Measurements from ENCODE around the gene NFATC2. TPM values are rescaled to one million over a fixed set of nuclear protein-coding genes. Genes with fewer than 3 reads are reported as not detected.
"Not testable (repeated sequence)": the region's sequence is repeated elsewhere in the genome, so short reads cannot be mapped to it uniquely, and the experiment has no call there.

The NFATC2 gene
- total and polyA plus RNA-seq, 9 donors: 2.2 to 9.4 (median 5.1) TPM

DNA sequence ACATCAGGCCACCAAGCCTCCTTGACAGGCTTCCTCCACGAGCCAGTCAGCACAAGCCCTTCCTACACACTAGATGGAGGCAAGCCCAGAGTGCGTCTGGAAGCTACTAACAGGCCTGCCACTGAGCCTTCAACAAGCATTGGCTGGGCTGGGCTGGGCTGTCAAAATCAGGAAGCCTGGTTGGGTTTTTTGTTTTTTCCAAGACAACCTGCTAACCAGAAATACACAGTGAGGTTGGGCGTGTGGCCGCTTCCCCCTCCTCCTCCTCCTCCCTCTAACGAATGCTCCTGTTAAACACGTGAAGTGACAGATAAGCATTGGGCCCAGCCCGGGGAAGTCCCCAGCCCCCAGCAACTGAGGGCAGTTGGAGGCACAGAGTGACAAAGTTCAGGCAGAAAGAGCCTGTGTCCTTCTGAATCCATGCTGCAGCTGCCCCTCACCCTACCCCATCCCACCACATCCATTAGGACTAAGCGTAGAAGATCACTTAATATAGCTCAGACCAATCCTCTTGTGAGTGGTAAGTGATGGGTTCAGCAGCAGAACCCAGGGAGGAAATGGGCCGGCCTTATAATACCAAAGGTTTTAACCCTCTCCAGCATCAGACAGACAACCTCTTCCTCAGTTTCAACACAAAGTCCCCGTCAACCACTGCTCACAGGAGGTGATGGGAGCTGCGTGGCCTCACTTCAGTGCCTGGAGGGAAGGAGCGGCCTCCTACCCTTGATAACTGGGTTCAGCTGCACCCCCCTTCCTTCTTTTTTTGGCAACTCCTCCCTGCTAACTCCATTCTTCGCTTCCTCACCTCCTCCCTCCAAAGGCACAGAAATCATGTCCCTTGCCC lies 1.1 kb downstream of the NFATC2 start:
- H3K36me3 ChIP-seq: no peaks in the 10 kb centered on the region
- H3K27me3 ChIP-seq: no peaks in the 10 kb centered on the region
- WGBS, 3 donors: 31 to 38% (median 34%) methylated on average over 13 of the region's 13 CpGs
- TF ChIP-seq POLR2A (IDR thresholded peaks at IDR 0.05) (no peak), EP300 (IDR thresholded peaks at IDR 0.05) (no peak)
- TF ChIP-seq, protein P1, sequence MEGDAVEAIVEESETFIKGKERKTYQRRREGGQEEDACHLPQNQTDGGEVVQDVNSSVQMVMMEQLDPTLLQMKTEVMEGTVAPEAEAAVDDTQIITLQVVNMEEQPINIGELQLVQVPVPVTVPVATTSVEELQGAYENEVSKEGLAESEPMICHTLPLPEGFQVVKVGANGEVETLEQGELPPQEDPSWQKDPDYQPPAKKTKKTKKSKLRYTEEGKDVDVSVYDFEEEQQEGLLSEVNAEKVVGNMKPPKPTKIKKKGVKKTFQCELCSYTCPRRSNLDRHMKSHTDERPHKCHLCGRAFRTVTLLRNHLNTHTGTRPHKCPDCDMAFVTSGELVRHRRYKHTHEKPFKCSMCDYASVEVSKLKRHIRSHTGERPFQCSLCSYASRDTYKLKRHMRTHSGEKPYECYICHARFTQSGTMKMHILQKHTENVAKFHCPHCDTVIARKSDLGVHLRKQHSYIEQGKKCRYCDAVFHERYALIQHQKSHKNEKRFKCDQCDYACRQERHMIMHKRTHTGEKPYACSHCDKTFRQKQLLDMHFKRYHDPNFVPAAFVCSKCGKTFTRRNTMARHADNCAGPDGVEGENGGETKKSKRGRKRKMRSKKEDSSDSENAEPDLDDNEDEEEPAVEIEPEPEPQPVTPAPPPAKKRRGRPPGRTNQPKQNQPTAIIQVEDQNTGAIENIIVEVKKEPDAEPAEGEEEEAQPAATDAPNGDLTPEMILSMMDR (IDR thresholded peaks at IDR 0.05): no peak
- DNase-seq: peak; percentile 61 to 74 (median 67)
- peaks cover 4% of the 10 kb centered on the region for H3K4me1 ChIP-seq (ENCODE audit: insufficient read depth)
- no peak overlapping the region for H3K4me3 ChIP-seq
- H3K9me3 ChIP-seq: no peaks in the 10 kb centered on the region
- intact Hi-C loops (cut with DNase I): no loop called here
- peak overlapping the region in 1 of 2 donors; percentile 3 for H3K27ac ChIP-seq

DNA sequence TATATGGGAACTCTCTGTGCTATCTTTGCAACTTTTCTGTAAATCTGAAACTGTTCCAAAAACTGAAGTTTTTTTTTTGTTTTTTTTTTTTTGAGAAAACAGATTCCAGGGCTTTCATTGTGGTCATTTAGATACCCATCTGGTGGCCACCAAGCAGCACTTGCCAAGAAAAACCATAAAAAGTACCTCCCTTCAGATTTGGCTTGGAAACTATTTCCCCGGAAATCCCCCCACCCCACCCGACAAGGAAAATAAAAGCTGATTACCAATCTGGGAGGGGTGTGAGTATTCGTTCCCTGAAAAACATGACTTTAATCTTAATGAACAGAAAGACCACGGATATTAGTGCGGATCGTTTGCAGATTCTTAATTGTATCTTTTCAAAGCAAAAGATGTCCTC lies 1.9 kb downstream of the NFATC2 start:
- Histone ChIP-seq H3K27me3 (no peaks in the 10 kb centered on the region), H3K4me1 (ENCODE audit: insufficient read depth) (peaks cover 4% of the 10 kb centered on the region), H3K27ac (no peak overlapping the region), H3K4me3 (no peak overlapping the region), H3K9me3 (no peaks in the 10 kb centered on the region), H3K36me3 (no peaks in the 10 kb centered on the region)
- intact Hi-C loops (cut with DNase I): no loop called here
- WGBS, 3 donors: 38 to 56% (median 46%) methylated on average over 6 of the region's 6 CpGs
- TF ChIP-seq EP300 (IDR thresholded peaks at IDR 0.05): no peak
- TF ChIP-seq, protein P1 (IDR thresholded peaks at IDR 0.05): no peak
- no peak for TF ChIP-seq POLR2A (IDR thresholded peaks at IDR 0.05)
- DNase-seq: no peak

DNA sequence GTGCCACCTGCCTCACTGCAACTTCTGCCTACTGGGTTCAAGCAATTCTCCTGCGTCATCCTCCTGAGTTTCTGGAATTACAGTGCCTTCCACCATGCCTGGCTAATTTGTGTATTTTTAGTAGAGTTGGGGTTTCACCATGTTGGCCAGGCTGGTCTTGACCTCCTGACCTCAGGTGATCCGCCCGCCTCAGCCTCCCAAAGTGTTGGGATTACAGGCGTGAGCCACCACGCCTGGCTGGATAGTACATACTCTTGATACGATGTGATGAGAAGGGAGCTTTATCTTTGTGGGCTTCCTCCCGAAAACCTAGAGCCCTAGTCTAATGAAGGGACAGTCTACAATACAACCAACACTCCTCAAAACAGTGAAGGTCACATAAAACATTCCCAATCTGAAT lies 2.4 kb downstream of the NFATC2 start:
- H3K9me3 ChIP-seq; intact Hi-C loops (cut with DNase I): not testable (repeated sequence)

DNA sequence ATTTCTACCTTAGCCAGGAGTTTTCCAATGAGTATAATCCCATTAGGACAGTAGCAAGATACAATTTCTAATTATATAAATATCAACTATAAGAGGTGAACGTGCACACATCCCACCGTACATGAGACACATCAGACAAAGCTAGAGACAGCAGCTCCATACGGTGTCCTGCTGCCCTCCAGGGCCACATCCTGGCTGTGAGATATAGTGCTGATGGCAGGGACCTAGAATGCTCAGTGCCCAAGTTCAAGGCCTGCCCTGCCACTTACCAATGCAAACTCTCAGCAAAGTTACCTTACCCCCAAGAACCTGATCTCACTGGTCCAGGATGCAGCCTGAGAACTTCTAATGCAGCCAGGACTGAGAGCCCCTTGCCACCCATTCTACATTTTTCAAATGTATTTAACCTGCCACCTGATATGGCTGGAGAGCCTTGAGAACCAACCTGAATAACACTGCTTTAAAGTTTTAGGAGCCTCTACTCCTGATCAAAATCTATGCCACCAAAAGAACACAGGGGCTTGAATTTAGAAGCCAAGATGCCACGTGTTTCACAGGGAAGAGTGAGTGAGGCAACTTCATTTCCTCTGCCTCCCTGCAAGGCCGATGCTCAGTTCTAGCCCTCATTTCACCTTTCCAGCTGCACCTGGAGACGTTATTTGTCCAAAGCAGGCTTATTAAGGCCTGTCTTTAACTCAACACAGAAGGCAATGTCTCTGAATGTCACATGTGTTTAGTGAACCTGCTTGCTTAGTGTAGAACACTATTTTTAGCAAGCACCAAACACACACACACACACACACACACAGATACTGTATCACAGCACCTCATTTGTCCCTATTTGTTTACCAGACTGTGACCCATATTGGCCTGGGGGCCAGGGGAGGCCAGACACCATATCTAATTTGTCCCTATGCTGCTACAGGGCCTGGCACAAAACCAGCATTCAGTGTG lies 6.1 kb downstream of the NFATC2 start:
- Histone ChIP-seq H3K4me1 (ENCODE audit: insufficient read depth) (peaks cover 1% of the 10 kb centered on the region), H3K4me3 (no peak overlapping the region), H3K27me3 (no peaks in the 10 kb centered on the region), H3K36me3 (no peaks in the 10 kb centered on the region), H3K9me3 (no peaks in the 10 kb centered on the region), H3K27ac (no peak overlapping the region)
- intact Hi-C loops (cut with DNase I): no loop called here
- 81 to 90% (median 85%) methylated on average over 6 of the region's 6 CpGs for WGBS, 3 donors
- DNase-seq: no peak
- TF ChIP-seq, protein P1 (IDR thresholded peaks at IDR 0.05): no peak
- no peak for TF ChIP-seq POLR2A (IDR thresholded peaks at IDR 0.05)

More for the DNA sequence above, 2.4 kb downstream of the NFATC2 start:
- not testable (repeated sequence) for DNase-seq; H3K27ac ChIP-seq; H3K4me3 ChIP-seq; H3K27me3 ChIP-seq; H3K36me3 ChIP-seq; H3K4me1 ChIP-seq (ENCODE audit: insufficient read depth)
- 81 to 95% (median 90%) methylated on average over 7 of the region's 7 CpGs for WGBS, 3 donors
